SK-N-MC (cell line): ENCODE results near the gene ARID3C.

Source experiments
- EZH2 ChIP-seq: fragments of 200-600 bp; sonication (generic); IDR thresholded peaks from one replicate; pipeline ENCODE4 v1.6.1; 2017; ENCODE audit warnings: antibody characterized with exemption
- POLR2AphosphoS5 ChIP-seq: IDR thresholded peaks from 2 replicates; pipeline ENCODE4 v1.6.1; 2012; ENCODE audit warnings: mild to moderate bottlenecking, low read depth, low read length, borderline replicate concordance

GRCh38 chr9:34653151-34654072 lies 24.5 kb upstream of the ARID3C start:
- no peak for TF ChIP-seq EZH2
- peak; percentile 84 for TF ChIP-seq POLR2AphosphoS5
